Measurements from ENCODE around the gene CDPF1. TPM values are rescaled to one million over a fixed set of nuclear protein-coding genes. Genes with fewer than 3 reads are reported as not detected.

The CDPF1 gene
- total RNA-seq, 1 experiment from 2014 or later: 8.1 TPM

GRCh38 chr22:46260038-46260437 lies 9.9 kb upstream of the CDPF1 start:
- Histone ChIP-seq H3K27ac (ENCODE audit: insufficient read length, low read depth, low read length) (no peak overlapping the region), H3K23ac (ENCODE audit: insufficient read length, low read depth, low read length) (no peak overlapping the region), H3K4me2 (ENCODE audit: insufficient read depth, insufficient read length, low read length) (no peak overlapping the region), H3T11ph (ENCODE audit: low read length) (no peak overlapping the region), H3K18ac (ENCODE audit: insufficient read length, low read depth, low read length) (no peak overlapping the region), H3K9me3 (ENCODE audit: control insufficient read depth, low read depth, low read length) (no peaks in the 10 kb centered on the region), H3K79me1 (ENCODE audit: insufficient read depth, low read depth, low read length, poor library complexity, severe bottlenecking) (no peaks in the 10 kb centered on the region), H3K14ac (ENCODE audit: insufficient read depth, low read length) (no peak overlapping the region), H4K20me1 (ENCODE audit: control insufficient read depth, insufficient read depth, insufficient read length) (no peaks in the 10 kb centered on the region), H4K8ac (replicated peaks; ENCODE audit: insufficient read length, low read depth, low read length) (no peak overlapping the region), H3K56ac (ENCODE audit: insufficient read length, low read depth, low read length) (no peak overlapping the region), H3K79me2 (ENCODE audit: insufficient read depth, low read length) (no peaks in the 10 kb centered on the region), H2BK15ac (ENCODE audit: low read depth, low read length) (no peak overlapping the region), H3K4ac (ENCODE audit: low read depth, low read length) (no peak overlapping the region), H2BK20ac (ENCODE audit: low read depth, low read length, poor library complexity, severe bottlenecking) (no peak overlapping the region), H4K91ac (ENCODE audit: insufficient read length, low read depth, low read length) (no peak overlapping the region), H3K9ac (ENCODE audit: extremely low read depth, insufficient read length, low read length) (no peak overlapping the region), H3K4me1 (ENCODE audit: insufficient read depth, low read length) (no peaks in the 10 kb centered on the region), H3K23me2 (ENCODE audit: insufficient read length, low read depth, low read length, poor library complexity, severe bottlenecking) (no peaks in the 10 kb centered on the region), H2BK5ac (ENCODE audit: insufficient read length, low read length) (no peak overlapping the region), H2BK120ac (ENCODE audit: low read depth, low read length, poor library complexity, severe bottlenecking) (no peak overlapping the region), H2AFZ (ENCODE audit: low read length) (no peak overlapping the region), H4K5ac (ENCODE audit: insufficient read length, low read depth, low read length) (no peak overlapping the region), H2BK12ac (ENCODE audit: insufficient read length, low read depth, low read length) (no peak overlapping the region), H2AK5ac (ENCODE audit: insufficient read length, low read length) (no peak overlapping the region), H3K27me3 (ENCODE audit: insufficient read depth, low read length) (peaks cover 18% of the 10 kb centered on the region; the same call in 1 of the 2 replicates)
- H3K9me3 Mint-ChIP-seq: peaks cover 25 to 74% of the 10 kb centered on the region in 2 experiments
- H3K27ac Mint-ChIP-seq: no peak overlapping the region
- TF ChIP-seq CTCF (conservative IDR thresholded peaks at IDR 0.05): no peak
- WGBS (ENCODE audit: extremely low coverage, insufficient read length, low lambda C conversion rate): no CpG with 5 or more reads among the region's 6 CpGs
- H3K36me3 Mint-ChIP-seq (ENCODE audit: insufficient read depth in 1 of 3, low read depth in 3 of 3): peaks cover 5 to 34% (median 11%) of the 10 kb centered on the region in 3 experiments
- no peaks in the 10 kb centered on the region for H3K4me1 Mint-ChIP-seq
- no peak overlapping the region for H3K4me3 Mint-ChIP-seq
- peaks cover 84% of the 10 kb centered on the region for H3K27me3 Mint-ChIP-seq (ENCODE audit: low read depth)
- DNase-seq: no peak
